MM.1S (cell line): ENCODE data around the gene GFRA1.

Source experiments
- CTCF ChIP-seq: fragments of 300-600 bp; sonication (generic); IDR thresholded peaks from 2 replicates; pipeline ENCODE4 v1.5.1; 2016; ENCODE audit warnings: antibody characterized with exemption, low read length, mixed read lengths
- EZH2 ChIP-seq: fragments of 300-600 bp; sonication (generic); optimal IDR thresholded peaks from 2 replicates; pipeline ENCODE3; 2017; ENCODE audit warnings: low read depth, mild to moderate bottlenecking, antibody characterized with exemption, low read length, mixed read lengths
- EZH2phosphoT487 ChIP-seq: fragments of 300-600 bp; sonication (generic); IDR thresholded peaks from 2 replicates; pipeline ENCODE4 v1.6.1; 2018; ENCODE audit warnings: antibody characterized with exemption, low read length

GRCh38 chr10:116103668-116104067 is 169.3 kb downstream of the GFRA1 start:
- TF ChIP-seq CTCF: no peak
- no peak for TF ChIP-seq EZH2
- no peak for TF ChIP-seq EZH2phosphoT487
